Limb (tissue), 2 donors: ENCODE data around the gene UMPS.

Experiments
- DNase-seq, 2 donors: peaks; one replicate each; pipeline ENCODE4 v3.0.0-alpha.2; 2016; ENCODE audit errors: extremely low spot score in 2 of 2

The UMPS gene

DNA sequence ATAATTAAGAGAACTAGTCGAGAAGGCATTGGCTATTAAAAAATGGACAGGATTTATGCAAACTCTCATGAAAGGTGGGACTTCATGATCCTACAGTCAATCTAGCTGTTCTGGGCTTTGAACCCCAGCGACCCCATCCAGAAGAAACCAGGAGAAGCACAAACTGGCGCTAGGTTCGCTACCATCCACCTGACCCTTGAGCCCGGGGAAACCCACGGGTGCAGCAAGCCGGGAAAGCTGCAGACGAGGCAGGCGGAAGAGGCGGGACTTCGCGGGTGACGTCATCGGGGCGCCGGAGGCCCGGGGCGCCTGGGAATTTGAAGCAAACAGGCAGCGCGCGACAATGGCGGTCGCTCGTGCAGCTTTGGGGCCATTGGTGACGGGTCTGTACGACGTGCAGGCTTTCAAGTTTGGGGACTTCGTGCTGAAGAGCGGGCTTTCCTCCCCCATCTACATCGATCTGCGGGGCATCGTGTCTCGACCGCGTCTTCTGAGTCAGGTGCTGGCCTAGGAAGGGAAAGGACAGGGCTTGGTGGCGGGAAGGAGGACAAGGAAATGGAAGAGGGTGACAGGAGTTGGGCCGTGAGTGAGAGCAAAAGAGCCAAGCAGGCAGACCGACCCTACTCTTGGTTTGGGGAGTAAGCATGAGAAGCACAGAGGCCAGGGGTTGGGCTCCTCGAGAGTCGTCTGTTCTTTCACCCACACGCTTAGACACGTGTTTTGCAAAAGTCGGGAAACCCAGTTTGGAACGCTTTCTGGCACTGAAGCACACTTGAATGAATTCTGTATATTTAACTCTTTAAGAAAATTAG, at the start of gene UMPS:
TSS of gene UMPS (plus strand) at position 324 of the 812 bp plus-strand sequence. CDS start at position 344, 20 bp downstream.
- DNase-seq: peak; percentile 92 to 94

DNA sequence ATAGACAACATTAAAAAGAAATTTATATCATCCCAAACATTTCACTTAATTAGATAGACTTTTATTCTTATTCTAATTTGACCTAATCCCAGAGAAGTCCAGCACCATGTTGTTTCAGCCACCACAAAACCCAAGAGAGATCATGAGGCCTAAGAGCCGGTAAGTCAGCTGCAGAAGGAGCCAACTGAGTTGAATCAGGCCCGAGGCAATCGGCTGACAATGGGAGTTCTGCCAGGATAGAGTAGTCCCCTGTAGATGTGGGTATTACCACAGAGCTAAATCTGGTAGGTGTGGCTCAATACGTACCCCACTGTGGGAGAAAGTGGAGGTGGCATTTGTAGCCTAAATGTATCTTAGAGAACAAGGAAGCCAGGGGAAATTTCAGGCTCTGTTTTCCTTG, 49.7 kb upstream of the UMPS start:
- DNase-seq: no peak

DNA sequence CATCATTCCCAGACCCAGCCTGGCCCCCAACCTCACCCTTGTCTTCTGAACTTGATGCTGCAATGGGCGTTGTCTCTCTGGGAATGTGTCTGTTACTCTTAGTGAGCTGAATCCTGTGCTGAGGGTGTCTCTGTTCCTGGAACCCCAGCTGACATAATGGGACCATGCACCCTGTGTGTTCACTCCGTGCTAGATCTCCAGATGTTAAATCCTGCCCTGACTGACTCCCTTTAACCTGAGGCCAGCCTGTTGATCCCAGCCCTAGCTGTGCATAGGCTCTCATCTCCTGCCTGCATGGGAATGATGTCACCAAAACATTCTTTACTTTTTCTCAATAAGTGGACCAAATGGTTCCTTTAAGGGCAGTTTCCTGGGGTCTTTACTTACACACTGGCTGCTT, 48.0 kb upstream of the UMPS start:
- no peak for DNase-seq

DNA sequence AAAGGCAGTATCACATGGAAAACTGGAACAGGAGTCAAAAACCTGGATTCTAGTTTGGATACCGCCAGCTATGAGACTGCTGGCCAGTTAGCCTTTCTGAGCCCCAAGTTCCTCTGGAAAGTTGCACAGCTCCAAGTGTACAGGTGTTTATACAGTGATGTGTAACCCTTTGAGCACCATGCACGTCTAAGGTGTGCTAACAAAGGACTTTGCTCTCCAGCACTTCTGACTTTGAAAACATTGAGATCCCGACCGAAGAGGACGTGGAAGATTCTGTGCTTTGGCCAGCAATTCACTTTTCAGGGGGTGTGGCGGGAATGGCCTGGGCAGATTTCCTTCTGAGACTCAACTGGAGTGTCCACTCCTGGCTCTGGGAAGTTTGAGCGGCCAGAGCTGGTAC, 45.8 kb upstream of the UMPS start:
- DNase-seq: no peak

DNA sequence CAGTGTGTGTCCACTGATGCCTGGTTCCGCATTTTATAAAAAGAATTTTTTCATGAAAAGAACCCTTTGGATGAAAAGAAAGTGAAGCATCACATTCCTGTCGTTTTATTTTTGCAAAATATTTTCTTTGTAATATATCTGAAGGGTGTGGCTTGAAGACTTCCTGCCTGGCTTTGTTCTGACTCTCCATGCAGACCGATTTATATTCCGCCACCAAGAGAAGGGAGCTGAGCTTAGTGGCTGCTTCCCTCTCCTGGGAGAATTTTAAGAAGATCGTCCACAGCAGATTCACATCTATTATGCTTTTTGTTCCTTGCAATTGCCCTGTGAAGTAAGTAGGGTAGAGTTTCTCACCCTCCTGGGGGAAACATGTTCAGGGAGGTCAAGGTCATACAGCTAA, 45.2 kb upstream of the UMPS start:
- no peak for DNase-seq

DNA sequence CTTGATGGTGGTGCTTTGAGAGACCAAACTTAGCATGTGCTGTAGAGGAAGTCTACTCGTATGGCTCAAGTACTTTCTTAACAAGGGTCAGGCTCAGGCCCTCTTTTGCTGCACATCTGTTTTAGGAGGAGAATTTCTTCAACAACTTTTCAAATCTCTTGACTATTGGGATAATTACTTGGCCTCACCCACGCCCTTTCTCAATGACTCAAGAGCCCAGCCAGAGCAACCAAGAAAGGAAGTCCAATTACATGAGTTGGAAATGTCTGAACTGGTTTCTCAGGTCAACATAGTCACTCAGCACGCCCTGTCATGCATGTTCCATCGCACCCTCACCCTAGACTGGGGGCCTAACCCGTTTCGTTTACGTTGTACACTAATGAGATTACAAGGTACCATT, 44.8 kb upstream of the UMPS start:
- no peak for DNase-seq

DNA sequence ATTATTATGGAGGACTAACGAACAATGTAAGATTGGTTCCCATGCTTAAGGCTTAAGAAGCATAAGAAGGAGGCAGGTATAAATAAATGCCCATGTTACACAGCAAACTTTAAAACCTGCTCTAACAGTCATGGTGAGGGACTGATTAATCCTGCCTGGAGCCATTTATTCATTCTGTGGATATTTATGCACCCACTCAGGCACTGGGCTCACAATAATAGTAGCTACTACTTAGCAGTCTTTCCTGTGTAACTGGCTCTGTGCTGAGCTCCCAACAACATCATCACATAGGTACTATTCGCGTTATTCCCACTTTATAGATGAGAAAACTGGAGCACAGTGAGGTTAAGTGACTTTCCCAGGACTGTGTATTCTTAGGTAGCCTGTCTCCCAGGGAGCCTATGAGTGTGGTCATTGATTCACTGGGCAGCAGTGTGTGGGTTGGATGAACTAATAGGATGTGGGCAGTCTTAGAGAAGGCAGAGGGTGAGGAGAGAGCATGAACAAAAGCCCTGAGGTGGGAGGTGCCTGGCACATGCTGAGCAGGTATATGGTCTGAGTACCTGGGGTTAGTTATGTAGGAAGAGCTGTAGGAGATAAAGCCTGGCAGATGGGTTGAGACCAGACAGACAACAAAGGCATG, 44.1 kb upstream of the UMPS start:
- DNase-seq: no peak

DNA sequence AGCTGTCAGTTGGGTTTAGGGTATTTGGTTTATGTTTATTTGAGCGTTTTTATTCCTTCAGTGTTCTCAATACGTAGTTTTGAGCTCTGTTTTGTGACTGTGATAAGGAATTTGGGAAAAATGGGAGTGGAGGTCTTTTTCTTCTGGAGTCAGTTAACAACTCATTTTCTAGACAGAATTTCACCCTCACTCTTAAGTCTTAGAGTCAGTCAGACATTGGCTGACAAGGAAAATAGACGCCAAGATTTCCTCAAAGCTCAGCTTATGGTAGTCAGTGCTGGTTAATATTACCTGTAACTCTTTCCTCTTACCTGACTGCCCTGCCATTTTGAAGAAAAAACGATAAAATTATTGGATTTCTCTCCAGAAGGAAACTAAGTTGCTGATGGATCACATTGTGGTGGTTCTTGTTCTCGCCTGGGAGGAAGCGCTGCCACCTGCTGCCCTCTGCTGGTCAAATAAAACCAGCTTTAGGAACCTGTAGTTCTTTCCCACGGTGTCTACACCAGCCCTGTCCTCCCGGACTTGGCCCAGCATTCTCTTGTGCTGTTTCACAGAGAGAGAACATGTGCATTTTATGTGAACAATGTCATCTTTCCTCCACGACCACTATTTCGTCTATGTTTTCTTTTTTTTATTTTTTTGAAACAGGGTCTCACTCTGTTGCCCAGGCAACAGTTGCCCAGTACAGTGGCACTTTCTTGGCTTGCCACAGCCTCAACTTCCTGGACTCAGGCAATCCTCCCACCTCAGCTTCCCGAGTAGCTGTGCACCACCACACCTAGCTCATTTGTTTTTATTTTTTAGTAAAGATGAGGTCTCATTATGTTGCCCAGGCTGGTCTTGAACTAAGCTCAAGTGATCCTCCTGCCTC, 41.4 kb upstream of the UMPS start:
- peak; percentile 76 to 82 for DNase-seq

DNA sequence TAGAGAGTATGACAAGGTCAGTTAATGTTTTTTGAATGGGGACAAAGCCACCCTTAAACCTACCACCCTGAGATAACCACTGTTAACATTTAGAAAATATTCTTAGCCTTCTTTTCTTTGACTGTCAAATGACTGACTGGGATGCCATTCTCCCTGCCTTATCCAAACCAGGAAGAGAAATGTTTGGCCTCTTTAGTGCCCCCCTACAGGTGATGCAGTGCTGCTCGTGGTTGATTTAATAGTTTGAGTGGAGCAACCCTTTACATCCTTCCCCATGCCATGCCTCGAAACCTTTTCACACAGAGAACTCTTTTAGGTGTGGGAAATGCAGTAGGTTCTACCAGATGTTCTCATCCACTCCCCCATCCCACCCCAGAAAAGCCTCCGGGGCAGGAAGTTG, 38.7 kb upstream of the UMPS start:
- DNase-seq: no peak

DNA sequence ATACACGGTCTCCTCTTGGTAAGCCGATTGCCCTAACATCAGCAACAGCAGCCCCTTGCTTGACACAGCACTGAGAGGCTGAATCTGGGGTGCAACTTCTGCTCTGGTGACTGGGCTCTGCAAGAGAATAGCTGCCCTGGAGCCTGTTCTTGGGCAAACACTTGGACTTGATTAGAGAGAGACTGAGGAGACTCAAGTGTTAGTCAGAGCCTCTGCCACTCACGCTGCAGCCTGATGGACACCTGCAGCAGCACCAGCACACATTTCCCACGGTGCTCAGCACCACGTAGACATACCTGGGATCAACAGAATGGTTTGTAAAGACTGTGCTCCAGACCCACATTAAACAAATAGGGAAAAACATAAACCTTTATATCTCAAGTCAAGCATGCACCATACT, 35.8 kb upstream of the UMPS start:
- DNase-seq: no peak

DNA sequence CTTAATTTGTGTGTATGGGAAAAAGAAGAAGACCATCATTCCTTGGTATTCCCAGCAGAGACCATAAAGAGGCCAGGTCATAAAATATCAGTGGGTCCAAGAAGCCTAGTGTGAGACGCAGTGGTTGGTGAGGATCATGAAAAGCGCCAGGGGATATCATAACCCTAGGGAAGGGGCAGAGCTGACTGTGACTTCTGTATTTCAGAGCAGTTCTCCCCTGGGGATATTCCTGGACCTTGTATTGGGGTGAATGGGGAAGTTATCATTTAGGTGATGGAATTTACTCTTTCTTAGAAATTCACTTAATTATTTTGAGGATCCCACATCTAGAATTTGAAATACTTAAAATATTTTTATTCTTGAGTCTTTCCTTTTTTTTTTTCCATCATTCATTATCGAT, 34.9 kb upstream of the UMPS start:
- DNase-seq: no peak

DNA sequence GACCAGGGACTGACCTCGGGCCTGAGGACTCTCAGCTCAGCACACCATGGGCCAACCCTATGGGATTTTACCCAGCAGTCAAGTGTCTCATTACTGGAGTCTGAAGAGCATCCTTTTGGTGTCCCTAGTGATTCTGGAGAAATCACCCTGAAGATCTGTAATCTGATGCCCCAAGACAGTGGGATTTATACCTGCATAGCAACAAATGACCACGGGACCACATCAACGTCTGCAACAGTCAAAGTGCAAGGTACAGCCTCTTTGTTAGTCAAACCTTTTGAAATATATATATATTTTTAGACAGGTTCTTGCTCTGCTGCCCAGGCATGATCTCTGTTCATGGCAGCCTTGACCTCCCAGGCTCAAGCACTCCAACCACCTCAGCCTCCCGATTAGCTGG, 34.2 kb upstream of the UMPS start:
- DNase-seq: no peak

DNA sequence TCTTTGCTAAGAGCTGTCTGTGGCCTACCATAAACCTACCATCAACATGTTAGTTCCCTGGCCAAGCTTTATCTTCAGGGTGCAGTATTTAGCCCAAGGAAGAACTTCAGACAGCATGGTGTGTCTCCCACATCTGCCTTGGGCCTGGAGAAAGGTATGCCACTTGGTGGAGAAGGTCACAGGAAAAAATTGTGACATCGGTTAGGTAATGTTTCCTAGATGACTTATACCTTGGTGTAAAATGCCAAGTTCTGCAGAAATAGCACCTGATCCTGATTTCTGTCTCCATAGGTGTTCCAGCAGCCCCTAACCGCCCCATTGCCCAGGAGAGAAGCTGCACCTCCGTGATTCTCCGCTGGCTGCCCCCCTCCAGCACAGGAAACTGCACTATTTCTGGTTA, 33.0 kb upstream of the UMPS start:
- no peak for DNase-seq

DNA sequence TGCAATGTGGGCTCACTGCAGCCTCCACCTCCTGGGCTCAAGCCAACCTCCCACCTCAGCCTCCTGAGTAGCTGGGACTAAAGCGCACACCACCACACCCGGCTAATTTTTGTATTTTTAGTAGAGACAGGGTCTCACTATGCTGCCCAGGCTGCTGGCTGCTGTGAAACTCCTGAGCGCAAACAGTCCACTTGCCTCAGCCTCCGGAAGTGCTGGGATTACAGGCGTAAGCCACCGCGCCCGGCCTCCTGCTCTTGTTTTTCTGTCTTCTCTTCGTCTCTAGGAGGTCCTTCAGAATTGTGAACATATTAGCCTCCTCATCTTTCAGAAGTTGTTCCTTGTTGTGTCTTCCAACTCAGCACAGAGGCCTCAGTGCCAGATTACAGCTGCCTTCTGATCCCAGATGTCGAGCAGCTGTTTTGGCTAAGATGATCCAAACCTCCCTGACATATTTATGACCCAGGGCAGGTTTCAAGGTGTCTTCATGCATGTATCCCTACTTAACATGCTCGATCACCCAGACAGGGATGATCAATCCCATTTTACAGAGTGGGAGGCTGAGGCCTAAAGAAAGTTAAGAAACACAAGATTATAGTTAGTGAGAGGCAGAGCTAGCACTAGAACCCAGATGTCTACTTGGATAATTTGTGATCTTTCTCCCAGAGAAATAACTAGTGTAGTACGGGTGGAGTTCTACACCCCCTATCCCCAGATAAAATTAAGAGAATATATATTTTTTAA, 32.1 kb upstream of the UMPS start:
- no peak for DNase-seq

DNA sequence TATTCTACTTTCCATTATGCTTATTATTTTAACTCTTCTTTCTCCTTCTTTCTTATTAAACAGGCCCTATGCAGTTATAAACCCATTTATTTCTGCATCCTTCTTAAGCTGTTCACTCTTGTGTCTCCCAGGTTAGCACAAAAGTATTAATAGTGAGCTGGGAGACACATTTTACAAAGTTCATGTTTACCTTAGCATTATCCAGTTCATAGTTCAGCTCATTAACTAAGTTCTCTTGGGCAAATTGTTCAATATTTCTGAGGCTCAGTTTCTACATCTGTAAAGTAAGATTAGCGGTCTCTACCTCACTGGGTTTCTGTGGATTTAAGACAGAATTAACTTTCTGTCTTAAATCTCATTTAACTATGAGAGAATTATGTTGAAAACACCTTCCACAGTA, 31.2 kb upstream of the UMPS start:
- no peak for DNase-seq

DNA sequence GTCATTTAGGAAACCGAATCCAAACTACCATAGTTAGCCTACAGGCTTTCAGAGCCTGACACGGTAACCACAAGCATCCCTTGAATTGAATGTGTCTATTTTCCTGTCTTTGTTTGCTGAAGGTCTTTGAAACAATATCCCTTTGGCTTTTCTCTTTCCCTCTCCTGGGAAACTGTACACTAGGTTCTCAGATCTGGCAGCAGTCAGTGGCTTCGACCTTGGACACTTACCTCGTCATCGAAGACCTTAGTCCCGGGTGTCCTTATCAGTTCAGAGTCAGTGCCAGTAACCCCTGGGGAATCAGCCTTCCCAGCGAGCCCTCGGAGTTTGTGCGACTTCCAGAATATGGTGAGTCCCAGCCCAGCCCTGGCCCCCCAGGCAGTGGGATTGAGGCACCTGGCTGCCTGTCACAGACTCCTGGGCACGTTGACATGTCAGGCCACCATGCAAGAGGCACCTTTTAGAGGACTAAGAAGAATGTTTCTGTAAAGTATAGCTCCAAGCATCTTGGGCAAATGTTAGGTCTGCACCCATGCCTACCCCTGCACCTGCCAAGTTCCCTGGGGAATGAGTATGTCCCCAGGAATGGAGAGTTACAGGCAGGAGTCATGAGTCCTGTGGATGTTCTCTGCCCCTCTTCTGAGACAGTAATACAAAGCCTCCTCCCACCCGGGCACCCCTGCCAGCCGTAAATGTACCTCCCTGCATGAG, 30.4 kb upstream of the UMPS start:
- no peak for DNase-seq

DNA sequence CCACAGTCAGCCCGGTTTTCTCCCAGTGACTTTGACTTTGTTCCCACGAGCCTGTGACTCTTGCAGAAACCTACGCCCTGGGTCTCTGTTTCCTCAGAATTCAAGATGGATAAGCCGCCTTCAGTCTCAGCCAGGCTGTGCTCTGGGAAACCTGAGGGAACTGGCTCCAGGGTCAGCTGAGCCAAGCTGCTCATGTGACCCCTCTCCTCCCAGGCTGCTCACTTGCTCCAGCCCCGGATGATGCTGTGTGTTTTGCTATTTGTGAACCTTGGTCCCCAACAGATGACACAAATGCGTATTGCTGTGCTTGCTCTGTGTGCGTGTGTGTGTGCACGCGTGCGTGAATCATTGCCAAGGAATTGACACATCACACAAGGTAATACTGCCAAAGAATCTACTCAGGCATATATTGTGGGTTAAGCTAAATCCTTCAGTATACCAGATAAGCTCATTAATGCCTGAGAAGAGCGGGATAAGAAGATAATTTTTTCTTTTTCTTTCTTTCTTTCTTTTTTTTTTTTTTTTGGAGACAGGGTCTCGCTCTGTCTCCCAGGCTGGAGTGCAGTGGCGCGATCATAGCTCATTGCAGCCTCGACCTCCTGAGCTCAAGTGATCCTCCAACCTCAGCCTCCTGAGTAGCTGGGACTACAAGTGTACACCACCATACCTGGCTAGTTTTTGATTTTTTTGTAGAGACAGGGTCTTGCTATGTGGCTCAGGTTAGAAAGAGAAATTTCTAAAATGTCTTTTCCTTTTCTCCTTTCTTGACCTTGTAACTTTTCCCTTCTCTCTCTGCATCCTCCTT, 29.2 kb upstream of the UMPS start:
- no peak for DNase-seq

DNA sequence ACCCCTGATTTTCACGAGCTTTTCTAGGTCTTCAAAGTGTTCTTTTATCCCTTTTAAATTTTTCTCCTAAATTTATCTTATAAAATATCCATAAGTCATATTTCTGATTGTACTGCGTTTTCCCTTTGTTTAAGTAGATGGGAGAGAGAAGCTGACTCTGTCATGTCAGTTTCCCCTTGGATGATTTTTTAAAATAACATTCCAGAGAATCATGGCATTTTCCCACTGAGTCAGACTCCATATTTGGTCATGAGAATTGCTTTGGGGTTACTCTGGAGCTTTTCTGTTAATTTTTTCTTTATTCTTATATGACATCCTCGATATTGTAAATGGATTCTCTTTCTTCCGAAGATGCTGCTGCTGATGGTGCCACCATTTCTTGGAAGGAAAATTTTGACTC, 28.6 kb upstream of the UMPS start:
- DNase-seq: no peak

DNA sequence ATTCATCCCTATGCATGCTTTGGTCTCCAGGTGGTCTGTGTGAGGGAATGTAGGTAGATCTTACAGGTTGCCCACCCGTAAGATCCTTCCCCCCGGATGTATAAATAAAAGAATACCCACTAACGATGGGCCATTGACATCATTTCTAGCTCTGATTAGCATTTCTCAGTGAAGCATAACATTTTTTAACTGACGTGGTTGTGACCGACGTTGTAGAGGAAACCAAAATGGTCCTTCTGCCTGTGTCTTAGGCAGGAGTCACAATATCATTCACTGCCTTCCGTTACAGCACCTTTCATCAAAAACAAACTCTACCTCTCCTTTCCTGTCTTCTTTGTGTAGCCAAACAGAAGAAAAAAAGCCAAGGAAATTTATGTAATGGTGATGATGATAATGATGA, 27.3 kb upstream of the UMPS start:
- DNase-seq: no peak

DNA sequence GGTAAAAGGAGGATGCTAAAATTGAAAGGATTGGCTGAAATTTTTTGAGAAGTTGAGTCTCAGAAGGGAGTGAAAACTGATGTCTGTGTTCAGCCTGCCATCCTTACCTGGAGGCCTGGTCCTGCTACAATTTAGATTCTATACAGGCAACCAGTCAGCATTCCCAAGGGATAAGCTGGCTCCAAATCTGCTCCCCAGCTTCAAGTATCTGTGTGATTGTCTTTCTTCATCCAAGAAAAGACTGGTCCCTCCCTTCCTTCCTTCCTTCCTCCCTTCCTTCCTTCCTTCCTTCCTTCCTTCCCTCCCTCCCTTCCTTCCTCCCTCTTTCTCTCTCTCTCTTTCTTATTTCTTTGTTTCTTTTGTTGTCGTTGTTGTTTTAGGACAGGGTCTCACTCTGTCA, 24.7 kb upstream of the UMPS start:
- DNase-seq: no peak
